ENCODE results near the gene MBNL1.

MBNL1 gene

DNA sequence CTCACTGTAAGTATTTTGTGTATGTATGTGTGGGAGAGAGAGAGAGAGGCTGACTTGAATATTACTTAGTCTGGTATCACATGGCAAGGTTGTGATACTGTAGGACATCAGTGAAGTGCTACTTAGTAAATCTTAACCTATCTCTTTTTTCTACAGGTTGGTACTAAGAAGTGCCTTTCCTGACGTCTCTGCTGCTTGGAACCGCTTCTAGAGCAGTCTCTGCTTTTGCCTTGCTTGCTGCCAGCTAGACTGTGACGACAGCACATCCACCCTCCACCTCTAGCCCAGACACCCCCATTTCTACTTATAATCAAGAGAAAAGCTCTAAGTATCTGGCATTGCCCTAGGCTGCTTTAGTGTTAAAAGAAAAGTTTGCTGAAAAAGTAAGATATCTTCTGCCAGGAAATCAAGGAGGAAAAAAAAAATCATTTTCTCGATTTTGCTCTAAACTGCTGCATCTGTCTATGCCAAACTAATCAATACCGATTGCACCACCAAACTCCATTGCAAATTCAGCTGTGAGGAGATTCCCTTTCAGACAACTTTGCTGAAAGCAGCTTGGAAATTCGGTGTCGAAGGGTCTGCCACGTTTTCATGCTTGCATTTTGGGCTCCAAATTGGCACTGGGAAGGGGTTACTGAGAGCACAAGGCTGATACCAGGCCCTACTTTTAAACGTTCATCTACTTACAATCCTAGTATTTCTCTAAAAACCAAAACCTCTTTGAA is 30.7 kb downstream of the MBNL1 start:
- DNase-seq: no peak

DNA sequence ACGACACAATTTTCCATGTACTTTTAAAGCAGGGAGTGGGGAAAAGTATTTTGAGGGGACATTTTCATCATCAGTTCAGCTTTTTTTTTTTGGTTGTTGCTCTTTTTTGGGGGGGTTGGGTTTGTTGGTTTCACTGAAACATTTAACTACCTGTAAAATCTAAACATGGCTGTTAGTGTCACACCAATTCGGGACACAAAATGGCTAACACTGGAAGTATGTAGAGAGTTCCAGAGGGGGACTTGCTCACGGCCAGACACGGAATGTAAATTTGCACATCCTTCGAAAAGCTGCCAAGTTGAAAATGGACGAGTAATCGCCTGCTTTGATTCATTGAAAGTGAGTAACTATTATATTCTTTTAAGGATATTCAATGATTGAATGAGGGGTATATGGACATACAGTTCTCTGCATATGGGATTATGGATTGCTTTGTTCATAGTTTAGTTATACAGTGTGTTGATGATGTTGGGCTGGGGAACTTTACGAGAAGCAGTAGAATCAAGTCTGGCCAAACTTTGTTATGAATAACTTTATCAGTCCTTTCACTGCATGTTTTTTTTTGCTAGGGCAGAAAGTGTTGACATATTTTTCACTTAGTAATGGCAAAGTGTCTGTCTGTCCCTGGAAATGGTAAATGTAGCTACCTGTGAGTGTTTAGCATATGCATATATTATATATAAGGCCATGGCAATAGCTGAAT is 31.5 kb downstream of the MBNL1 start:
- no peak for DNase-seq

DNA sequence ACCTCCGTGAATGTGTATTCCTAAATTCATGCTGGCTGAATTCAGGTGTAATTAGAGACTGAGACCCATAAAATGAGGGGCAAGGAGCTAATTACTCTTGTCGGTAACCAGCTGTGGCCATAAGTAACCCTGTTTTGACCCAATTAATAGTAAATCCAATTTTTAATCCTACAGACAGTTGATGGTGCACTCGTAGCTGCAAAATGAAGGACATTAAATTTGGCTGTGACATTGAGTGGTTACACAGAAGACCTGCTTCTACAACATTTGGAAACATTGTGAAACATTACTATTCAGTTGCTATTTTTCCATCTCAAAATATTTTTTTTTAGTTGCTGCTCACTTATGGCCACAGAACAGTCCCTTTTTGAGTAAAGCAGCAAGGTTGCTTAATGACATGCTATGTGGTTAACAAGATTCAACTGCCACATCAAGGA is 33.0 kb downstream of the MBNL1 start:
- DNase-seq: no peak

DNA sequence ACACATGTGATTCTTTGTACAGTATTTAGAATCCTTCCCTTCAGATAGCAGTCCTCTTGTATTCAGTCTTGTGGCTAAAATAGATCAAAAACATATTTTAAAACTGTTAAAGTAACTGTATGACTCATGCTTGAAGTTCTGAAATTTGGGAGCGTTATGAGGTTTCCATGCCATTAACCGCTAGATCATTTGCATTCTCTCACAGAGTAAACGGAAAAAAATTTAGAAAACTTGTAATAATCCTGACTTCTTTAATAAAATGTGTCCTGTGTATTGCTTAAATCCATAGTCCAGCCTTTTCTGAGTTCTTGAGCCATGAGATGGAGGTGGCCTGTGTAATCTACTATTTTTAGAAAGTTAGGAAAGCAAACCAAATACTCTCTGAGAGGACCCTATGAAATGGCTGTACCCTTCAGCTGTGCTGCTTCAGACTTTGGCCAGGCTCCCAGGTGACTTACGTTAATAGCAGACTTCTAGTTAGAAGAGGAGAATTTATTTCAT is 33.8 kb downstream of the MBNL1 start:
- no peak for DNase-seq

DNA sequence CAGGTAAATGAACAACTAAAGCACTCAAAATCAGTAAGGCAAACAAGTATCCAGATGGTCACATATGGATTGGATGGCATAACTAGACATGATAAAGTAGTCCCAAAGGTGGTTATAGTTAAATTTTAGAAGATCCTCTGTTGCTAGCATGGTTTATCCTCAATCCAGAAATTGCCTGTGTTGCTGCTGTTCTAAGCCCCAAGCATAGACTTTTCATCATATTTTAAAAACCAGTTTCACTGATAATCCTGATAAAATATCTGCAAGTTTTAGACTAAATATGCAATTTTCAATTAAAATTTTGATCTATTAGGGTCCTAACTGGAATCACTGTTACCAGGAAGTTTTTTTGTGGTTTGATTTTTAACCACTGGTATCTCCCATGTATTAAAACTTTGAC is 35.4 kb downstream of the MBNL1 start:
- no peak for DNase-seq

DNA sequence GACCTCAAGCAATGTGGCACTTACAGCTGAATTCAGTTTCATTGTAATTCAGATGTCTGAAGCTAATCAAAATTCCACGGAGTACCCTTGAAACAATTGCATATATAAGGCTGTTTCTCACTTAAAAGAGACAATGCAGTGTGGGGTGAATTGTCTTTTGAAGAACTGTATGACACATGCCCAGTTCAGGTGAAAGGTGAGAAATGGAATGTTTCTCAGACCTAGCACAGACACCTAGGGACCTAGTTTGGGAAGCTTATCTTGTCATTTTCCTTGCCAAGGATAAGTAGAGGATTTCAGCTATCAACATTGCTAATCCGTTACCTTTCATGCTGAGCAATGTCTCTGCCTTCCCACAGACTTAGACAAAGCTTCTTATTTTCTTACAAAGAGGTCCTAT is 36.3 kb downstream of the MBNL1 start:
- no peak for DNase-seq

DNA sequence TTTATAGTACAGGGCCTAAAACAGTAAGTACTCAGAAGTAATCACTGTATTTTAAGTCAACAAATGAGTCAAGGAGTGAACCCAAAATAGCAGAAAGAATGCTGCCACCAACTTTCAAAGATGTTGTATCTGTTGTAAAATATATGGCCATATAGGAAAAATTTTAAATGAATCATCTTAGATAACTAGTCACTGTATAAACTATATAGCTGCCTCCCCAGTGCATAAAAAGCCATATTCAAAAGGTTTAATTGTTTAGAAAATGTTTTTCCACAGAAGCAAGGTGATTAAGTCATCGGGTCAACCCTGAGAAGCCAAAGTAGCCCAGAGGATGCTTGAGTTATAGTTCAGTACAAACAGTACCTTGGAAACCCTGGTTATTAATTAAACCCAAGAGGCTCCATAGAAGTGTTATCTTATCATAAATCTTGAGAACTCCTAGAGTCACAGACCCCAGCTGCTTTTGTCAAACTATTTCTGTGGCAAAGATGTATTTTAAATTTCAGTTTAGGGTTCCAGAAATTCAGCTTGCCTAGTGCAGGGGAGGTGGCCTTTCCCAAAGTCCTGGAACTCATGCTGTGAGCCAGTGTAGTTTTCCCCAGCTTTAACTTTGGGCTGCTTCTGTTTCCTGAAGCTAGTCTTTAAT is 39.2 kb downstream of the MBNL1 start:
- no peak for DNase-seq

DNA sequence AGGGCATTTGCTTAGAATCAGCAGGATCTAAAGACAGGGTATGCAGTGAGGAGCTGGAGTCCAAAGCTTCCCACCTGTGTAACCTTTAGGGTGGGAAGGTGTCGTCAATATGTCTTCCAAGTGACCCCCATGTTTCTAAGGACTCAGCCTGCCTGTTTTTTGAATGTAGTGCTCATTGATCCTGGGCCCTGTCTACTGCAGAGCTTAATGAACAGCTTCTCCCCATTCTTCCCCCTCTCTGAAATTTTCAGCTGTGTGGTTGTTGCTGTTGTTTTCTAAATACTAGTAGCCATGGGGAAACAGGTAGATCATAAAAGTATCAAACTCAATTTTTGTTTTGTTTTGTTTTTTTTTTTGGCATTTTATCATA is 39.7 kb downstream of the MBNL1 start:
- no peak for DNase-seq

DNA sequence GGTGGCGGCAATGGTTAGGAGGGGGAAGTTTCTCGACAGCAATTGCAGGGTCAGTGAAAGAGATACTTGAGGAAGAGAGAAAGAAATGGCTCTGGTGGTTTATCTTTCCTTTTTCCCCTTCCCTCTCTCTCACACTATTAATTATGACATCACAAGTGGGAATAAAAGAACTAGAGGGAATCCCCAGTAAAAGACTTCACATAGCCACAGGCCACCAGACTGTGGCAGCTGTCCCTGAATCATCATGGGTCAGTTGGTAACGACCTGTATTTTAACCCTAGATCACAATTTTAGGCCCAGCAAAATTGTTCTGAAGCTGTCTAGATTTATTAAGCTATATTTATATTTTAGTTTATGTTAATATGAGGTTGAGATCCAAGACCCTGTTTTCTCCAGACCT is 40.3 kb downstream of the MBNL1 start:
- no peak for DNase-seq

DNA sequence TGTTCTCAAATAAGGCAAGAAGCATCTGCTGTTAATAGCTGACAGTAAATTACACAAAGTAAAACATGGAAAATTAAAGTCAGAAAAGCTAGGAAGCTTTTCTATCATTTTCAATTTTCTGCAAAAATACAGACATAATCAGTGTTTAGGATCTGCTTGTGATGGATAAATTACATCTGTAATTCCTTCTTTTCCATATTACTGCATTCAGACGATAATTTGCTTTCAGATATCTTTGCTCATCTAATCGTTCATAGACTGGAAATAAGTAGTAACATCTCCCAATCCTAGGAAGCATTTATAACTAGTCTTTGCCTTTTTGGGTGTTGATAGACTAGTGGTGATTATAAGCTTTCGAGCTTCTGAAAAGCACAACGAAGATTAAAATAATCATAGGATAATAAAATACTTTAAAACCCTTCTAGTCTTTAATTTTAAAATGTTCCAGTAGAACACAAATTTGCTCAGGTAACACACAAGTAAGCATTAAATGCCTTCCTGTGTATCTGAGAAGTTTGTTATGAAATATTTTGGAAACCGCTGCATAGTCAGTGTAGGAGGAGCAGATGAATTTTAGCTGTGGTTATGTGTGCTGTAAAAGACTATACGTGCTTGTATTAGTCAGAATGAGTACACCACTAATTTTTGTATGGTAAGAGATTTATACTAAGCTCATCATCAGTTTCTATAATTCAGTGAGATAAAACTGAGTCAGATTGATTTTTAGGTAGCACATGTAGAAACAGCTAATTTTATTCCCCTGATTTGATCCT is 41.0 kb downstream of the MBNL1 start:
- no peak for DNase-seq

DNA sequence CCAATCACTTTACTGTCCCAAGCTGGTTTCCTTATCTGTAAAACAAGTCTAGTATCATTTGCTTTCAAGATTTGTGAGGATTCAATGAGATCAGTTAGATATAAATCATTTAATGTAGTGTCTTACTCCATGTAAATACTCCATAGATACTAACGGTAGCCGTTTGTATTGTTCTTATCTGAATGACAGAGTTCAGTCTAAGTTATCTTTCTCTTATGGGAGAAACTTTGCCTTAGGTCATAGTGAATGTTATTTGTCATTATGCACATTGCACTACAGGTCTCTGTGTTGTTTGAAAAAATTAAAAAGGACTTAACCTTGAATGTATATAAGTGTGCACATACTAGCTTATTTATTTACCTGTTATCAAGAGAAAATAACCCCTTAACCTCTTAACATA is 44.7 kb downstream of the MBNL1 start:
- DNase-seq: no peak

DNA sequence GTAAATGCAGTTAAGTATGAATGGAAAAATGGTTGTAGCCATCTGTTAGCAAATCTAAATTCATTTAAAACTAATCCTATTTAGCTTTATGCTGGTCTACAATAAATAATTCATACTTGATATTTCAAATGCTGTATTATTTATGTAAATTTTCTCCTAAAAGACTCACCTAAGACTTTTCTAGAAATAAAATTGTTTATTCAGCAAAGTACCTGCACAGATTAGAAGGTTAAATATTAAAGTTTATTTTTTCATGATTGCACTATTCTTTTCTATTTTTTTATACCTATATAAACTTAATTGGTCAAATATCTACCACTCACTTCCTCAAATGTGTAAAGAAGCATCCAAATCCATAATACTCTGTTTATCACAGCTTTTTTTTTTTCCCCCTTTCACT is 45.2 kb downstream of the MBNL1 start:
- DNase-seq: no peak

DNA sequence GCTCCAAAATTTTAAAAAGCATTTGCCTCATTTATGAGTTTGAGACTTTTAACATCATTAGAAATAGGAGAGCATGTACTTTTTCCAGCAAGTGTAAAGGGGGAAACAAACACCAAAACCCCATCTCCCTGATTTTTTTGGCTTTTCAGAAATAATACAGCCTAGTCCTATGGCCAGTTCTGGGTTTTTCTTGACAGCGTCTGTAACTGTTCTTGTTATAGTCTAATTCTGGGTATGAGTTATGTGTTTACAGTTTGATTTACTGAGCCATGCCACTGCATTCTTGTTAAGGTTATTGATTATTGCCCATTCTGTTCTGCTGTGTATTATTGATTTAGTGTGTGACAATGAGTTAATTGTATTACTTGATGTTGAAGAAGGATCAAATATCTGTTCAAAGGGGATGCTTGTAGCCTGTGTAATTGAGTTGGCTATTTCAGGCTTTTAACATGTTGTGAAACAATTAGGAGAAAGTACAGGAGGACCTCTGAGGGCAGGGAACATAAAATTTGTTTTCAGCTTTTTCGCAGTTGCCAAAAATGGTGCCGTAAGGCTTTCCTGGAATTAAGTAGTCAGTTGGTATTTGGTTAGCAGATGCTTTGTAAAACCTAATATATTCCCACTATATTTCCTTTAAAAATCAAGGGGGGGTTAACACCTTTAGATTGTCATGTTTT is 46.1 kb downstream of the MBNL1 start:
- DNase-seq: no peak

DNA sequence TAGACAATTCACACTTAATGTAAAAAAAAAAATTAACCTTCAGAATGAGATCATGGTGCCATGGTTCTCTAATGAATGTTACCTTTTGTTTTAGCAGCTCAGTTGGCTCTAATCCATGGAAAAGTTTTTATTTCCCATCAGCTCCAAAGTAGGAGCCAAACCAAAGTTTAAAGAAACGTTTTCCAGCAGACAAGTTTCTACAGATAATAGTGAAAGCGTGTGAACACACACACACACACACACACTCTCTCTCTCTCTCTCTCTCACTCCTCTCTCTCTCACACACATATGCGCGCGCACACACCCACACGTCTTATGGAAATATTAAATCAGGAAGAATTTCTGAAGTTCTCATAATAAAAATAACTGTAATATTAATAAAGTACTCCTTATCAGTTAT is 46.9 kb downstream of the MBNL1 start:
- no peak for DNase-seq

DNA sequence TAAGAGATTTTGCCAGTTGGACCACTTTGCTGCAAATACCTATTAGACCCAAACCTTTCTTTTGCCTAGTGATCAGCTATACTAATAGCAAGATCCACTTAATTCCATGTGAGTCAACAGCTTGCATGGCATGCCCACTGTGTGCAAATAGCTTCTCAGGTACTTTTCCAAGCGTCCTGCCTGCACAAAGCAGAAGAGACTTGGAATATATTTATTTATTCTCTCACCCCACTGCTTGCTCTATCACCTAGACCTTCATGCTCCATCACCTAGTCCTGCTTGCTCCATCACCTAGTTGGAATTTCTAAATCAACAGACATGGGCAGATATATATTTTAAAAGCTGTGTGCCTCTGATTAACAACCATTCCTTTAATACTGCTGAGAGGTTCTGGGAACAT is 47.6 kb downstream of the MBNL1 start:
- no peak for DNase-seq

DNA sequence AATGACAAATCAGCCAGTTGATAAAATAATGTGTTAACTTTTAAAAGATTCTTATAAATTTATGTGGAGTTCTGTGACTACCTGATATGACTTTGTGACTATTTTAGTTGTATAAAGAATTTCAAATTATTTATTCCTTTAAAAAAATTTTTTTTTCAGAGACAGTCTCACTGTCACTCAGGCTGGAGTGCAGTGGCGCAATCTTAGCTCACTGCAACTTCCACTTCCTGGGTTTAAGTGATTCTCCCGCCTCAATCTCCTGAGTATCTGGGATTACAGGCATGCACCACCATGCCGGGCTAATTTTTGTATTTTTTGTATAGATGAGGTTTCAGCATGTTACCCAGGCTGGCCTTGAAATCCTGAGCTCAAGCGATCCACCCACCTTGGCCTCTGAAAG is 48.5 kb downstream of the MBNL1 start:
- no peak for DNase-seq

DNA sequence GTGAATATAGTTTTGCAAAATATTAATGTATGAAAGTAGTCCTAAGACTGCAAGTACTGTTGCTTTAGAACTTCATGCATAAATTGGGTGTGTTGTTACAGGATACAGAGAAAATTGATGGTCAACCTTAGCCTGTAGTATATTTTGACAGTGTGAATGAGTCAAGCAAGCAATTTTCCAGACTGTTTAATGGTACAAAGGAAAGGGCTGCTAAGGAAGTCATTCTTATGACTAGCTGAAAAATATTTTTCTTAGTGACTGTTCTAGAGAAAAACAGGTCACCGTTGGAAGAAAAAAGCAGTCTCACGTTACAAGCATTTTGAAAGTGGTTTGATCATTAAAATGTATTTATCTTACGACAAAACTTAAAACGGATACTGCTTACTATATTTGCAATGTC is 49.2 kb downstream of the MBNL1 start:
- DNase-seq: no peak

DNA sequence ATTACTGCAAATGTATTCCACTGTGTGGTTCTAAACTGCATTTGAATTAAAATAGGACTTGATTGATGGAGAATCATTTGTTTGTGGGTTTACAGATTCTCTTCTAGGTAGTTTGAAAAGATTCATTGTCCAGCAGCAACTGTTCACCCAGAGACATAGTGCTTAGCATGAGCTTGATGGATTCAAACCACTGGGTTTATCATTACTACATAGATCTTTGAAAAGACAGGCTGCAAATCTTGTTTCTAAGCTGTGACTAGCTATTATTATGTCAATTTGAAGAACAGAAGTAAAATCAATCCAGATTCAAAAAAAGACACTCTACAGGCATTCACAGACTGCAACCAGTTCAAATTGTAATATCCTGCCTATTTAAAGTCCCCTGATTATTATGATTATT is 49.8 kb downstream of the MBNL1 start:
- no peak for DNase-seq

DNA sequence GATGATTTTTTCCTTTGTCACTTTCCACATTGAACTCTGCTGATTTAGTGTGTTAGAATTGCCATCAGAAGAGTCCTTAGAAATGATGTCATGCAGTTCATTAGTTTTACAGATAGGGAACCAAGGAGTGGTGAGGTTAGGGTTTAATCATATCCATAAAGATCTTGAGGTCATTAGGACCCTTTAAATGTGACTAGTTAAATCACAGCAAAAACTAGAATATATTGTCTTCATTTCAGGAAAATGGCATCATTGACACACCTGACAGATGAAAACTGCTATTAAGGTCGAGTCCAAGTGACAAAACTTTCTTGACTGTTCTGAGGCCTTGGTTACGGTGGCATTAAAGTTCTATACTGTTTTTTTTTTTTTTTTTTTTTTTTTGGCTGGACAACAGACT is 50.5 kb downstream of the MBNL1 start:
- no peak for DNase-seq

DNA sequence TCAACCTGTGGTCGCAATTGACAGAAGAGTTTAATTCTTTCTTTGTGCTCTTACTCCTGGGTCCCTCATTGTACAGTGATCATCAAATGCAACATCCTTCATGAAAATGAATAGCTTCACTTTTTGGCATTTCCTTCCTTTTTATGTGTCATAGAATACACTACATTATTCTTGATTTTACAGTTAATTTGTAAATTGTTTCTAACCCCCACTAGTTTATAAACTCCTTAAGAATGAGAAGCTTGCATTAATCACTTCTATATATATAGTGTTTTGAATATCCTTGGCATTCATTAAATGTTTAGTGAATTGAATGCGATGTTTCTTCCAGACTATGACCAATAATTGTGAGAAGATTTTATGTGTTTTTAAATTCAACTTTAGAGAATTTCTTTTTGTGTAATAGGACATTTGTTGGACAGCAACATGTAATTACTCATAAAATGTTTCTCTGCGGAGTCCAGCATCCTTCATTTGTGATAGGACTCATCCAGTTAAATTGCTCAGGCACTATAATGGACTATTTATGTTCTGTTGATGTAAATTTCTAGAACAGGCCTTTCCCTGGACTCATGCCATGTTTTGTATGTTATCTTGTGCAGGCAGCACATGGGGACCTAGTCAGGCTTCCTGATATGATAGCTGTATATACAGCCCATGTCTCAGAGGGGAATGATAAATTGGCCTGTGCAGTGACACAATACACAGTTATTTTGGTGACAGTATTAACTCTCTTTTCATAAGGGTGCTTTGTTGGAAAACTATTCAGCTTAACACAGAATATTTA is 51.3 kb downstream of the MBNL1 start:
- DNase-seq: no peak

DNA sequence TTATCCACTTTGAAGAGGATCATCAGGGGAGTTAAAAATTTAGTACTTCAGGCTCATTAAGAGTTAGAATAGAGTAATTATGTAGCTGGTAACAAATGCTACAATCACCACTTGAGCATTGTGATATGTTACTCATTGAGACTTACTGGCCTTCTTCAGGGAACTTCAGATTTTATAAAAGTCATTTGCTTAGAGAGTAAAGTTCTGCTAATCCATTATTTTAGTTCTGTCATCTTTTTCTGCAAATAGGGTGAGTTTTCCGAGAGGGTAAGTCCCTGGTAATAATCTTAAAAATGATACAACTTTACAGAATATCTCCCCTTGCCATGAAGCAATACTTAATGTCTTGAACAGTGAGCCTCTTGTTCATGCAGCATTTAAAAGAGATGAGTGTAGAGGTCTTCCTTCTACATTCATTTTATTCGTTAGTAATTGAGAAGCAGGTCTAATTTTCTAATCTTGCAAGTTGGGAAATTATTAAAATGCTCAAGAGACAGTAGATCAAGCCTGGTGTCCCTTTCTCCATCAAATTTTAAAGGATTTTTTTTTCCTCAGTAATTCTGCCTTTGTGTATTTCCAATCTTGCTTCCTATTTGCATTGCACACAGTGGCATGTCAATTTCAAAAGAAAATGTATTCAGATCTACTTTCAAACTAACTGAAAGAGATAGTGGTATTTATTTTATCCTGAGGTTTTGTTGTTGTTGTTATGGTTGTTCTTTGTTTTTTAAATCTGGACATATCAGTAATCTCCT is 52.6 kb downstream of the MBNL1 start:
- no peak for DNase-seq

All from activated CD8-positive, alpha-beta memory T cell treated with anti-CD3 and anti-CD28 coated beads, Interleukin-2, amount 50 U/mL, for 4 hours (primary cell).